OCI-LY3 (cell line): ENCODE measurements around the gene GPR26.

Source experiments
- EZH2phosphoT487 ChIP-seq: fragments of 200-600 bp; shearing (Covaris generic); IDR thresholded peaks from 2 replicates; pipeline ENCODE4 v1.6.1; 2018; ENCODE audit warnings: antibody characterized with exemption, mixed run types, low read depth
- TF ChIP-seq, protein P1 (sequence below): fragments of 200-600, 300-600 bp; sonication (generic); IDR thresholded peaks from 2 replicates; pipeline ENCODE4 v1.5.1; 2014; ENCODE audit warnings: antibody characterized with exemption, low read length, low read depth

DNA sequence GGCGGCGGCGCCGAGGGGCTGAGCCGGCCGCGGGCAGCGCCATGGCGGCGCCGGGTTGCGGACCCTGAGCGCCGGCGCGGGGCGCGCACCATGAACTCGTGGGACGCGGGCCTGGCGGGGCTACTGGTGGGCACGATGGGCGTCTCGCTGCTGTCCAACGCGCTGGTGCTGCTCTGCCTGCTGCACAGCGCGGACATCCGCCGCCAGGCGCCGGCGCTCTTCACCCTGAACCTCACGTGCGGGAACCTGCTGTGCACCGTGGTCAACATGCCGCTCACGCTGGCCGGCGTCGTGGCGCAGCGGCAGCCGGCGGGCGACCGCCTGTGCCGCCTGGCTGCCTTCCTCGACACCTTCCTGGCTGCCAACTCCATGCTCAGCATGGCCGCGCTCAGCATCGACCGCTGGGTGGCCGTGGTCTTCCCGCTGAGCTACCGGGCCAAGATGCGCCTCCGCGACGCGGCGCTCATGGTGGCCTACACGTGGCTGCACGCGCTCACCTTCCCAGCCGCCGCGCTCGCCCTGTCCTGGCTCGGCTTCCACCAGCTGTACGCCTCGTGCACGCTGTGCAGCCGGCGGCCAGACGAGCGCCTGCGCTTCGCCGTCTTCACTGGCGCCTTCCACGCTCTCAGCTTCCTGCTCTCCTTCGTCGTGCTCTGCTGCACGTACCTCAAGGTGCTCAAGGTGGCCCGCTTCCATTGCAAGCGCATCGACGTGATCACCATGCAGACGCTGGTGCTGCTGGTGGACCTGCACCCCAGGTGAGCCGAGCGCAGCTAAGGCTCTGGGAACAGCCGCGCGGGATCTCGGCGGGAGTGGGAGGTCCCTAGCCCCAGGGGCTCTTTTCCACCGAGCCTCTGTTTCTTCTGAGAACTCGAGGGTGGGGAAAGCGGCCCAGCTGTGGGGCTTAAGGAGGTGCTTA, at the start of gene GPR26:
- TF ChIP-seq EZH2phosphoT487, result no peak
- TF ChIP-seq, protein P1, sequence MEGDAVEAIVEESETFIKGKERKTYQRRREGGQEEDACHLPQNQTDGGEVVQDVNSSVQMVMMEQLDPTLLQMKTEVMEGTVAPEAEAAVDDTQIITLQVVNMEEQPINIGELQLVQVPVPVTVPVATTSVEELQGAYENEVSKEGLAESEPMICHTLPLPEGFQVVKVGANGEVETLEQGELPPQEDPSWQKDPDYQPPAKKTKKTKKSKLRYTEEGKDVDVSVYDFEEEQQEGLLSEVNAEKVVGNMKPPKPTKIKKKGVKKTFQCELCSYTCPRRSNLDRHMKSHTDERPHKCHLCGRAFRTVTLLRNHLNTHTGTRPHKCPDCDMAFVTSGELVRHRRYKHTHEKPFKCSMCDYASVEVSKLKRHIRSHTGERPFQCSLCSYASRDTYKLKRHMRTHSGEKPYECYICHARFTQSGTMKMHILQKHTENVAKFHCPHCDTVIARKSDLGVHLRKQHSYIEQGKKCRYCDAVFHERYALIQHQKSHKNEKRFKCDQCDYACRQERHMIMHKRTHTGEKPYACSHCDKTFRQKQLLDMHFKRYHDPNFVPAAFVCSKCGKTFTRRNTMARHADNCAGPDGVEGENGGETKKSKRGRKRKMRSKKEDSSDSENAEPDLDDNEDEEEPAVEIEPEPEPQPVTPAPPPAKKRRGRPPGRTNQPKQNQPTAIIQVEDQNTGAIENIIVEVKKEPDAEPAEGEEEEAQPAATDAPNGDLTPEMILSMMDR, result no peak
